Measurements from ENCODE around the gene OR56A5. TPM values are rescaled to one million over a fixed set of nuclear protein-coding genes. Genes with fewer than 3 reads are reported as not detected.

OR56A5 gene
- polyA plus RNA-seq, 3 donors: not detected

GRCh38 chr11:5973530-5973929 is 5.2 kb upstream of the OR56A5 start:
- Histone ChIP-seq H3K9ac (ENCODE audit: insufficient read depth, low read length, poor library complexity, severe bottlenecking) (no peak overlapping the region), H3K4me2 (replicated peaks; ENCODE audit: extremely low read depth, low read length, poor library complexity, severe bottlenecking) (no peak overlapping the region), H2AFZ (ENCODE audit: insufficient read depth, low read depth, low read length, poor library complexity, severe bottlenecking) (no peak overlapping the region), H3K4me3 (replicated peaks in 1 of 3; ENCODE audit: low read depth in 2 of 3, low read length in 3 of 3) (no peak overlapping the region), H3K36me3 (replicated peaks in 1 of 2; ENCODE audit: control insufficient read depth in 1 of 2, insufficient read depth in 2 of 2, low read length in 2 of 2) (no peaks in the 10 kb centered on the region), H3K4me1 (ENCODE audit: control insufficient read depth in 1 of 2, insufficient read depth in 2 of 2, low read length in 2 of 2) (no peaks in the 10 kb centered on the region), H3K79me2 (ENCODE audit: insufficient read depth, low read length) (no peaks in the 10 kb centered on the region), H3K27ac (ENCODE audit: low read depth in 1 of 2, low read length in 2 of 2) (no peak overlapping the region), H3K27me3 (ENCODE audit: control insufficient read depth in 2 of 2, insufficient read depth in 2 of 2, low read length in 2 of 2) (peaks cover 0 to 2% of the 10 kb centered on the region in 2 donors), H4K20me1 (ENCODE audit: insufficient read depth, low read length) (no peaks in the 10 kb centered on the region), H3K9me3 (replicated peaks in 1 of 2; ENCODE audit: control insufficient read depth in 1 of 2, insufficient read depth in 1 of 2, low read length in 2 of 2) (no peaks in the 10 kb centered on the region)
- no peak overlapping the region for H3K4me3 Mint-ChIP-seq
- H3K27me3 Mint-ChIP-seq (ENCODE audit: low read depth in 3 of 3): peaks cover 0 to 3% (median 0%) of the 10 kb centered on the region in 3 donors
- no peak for DNase-seq
- H3K27ac Mint-ChIP-seq: no peak overlapping the region
- WGBS (ENCODE audit: insufficient coverage): no CpG with 5 or more reads among the region's 1 CpG
- TF ChIP-seq CTCF (IDR thresholded peaks at IDR 0.05): no peak
- H3K36me3 Mint-ChIP-seq: no peaks in the 10 kb centered on the region
- intact Hi-C loops (cut with micrococcal nuclease): no loop called here
- H3K9me3 Mint-ChIP-seq: peaks cover 2 to 6% (median 4%) of the 10 kb centered on the region in 7 donors
- H3K4me1 Mint-ChIP-seq: no peaks in the 10 kb centered on the region

GRCh38 chr11:5967708-5968107 is 586 bp downstream of the OR56A5 start:
- no peak overlapping the region for H3K4me3 Mint-ChIP-seq
- no peak overlapping the region for H3K27ac ChIP-seq (ENCODE audit: low read depth in 1 of 2, low read length in 2 of 2)
- H2AFZ ChIP-seq (ENCODE audit: insufficient read depth, low read depth, low read length, poor library complexity, severe bottlenecking): no peak overlapping the region
- peaks cover 3 to 7% (median 3%) of the 10 kb centered on the region in 3 donors for H3K27me3 Mint-ChIP-seq (ENCODE audit: low read depth in 3 of 3)
- no peaks in the 10 kb centered on the region for H3K4me1 ChIP-seq (ENCODE audit: control insufficient read depth in 1 of 2, insufficient read depth in 2 of 2, low read length in 2 of 2)
- intact Hi-C loops (cut with micrococcal nuclease): no loop called here
- H3K79me2 ChIP-seq (ENCODE audit: insufficient read depth, low read length): no peaks in the 10 kb centered on the region
- H3K27ac Mint-ChIP-seq: no peak overlapping the region
- peaks cover 5 to 7% of the 10 kb centered on the region in 2 donors for H3K9me3 ChIP-seq (replicated peaks in 1 of 2; ENCODE audit: control insufficient read depth in 1 of 2, insufficient read depth in 1 of 2, low read length in 2 of 2)
- H3K4me2 ChIP-seq (replicated peaks; ENCODE audit: extremely low read depth, low read length, poor library complexity, severe bottlenecking): no peak overlapping the region
- TF ChIP-seq CTCF (IDR thresholded peaks at IDR 0.05): no peak
- H3K36me3 Mint-ChIP-seq: no peaks in the 10 kb centered on the region
- 94% methylated on average over 3 of the region's 3 CpGs for WGBS (ENCODE audit: insufficient coverage)
- no peaks in the 10 kb centered on the region for H3K36me3 ChIP-seq (replicated peaks in 1 of 2; ENCODE audit: control insufficient read depth in 1 of 2, insufficient read depth in 2 of 2, low read length in 2 of 2)
- no peaks in the 10 kb centered on the region for H3K4me1 Mint-ChIP-seq
- H3K27me3 ChIP-seq (ENCODE audit: control insufficient read depth in 2 of 2, insufficient read depth in 2 of 2, low read length in 2 of 2): peaks cover 0 to 2% of the 10 kb centered on the region in 2 donors
- no peak for DNase-seq
- H3K4me3 ChIP-seq (replicated peaks in 1 of 3; ENCODE audit: low read depth in 2 of 3, low read length in 3 of 3): no peak overlapping the region
- no peak overlapping the region for H3K9ac ChIP-seq (ENCODE audit: insufficient read depth, low read length, poor library complexity, severe bottlenecking)
- H3K9me3 Mint-ChIP-seq: peaks cover 4 to 22% (median 9%) of the 10 kb centered on the region in 7 donors
- H4K20me1 ChIP-seq (ENCODE audit: insufficient read depth, low read length): no peaks in the 10 kb centered on the region

Data from CD14-positive monocyte (primary cell).